GM19328 (cell line): ENCODE results near the gene AKR1B15.
"Not testable (repeated sequence)": the region's sequence is repeated elsewhere in the genome, so short reads cannot be mapped to it uniquely, and the experiment has no call there.

ENCODE experiments used
- ATAC-seq: cut with Tn5 transposase; IDR thresholded peaks from one replicate; pipeline ENCODE4 v1.9.1; 2021; ENCODE audit warnings: mild to moderate bottlenecking, moderate library complexity; ENCODE audit not compliant: unreplicated experiment

The AKR1B15 gene

GRCh38 chr7:134548877-134549276 lies at the start of gene AKR1B15:
TSS of gene AKR1B15 (plus strand) at chr7:134549110. CDS start at chr7:134564620, 15,510 bp downstream.
- peak; percentile 80 for ATAC-seq

- no peak for ATAC-seq
These were observed 48.5 kb upstream of the AKR1B15 start for GRCh38 chr7:134500406-134500805.

- no peak for ATAC-seq
These were observed 47.9 kb upstream of the AKR1B15 start for GRCh38 chr7:134500982-134501381.

DNA sequence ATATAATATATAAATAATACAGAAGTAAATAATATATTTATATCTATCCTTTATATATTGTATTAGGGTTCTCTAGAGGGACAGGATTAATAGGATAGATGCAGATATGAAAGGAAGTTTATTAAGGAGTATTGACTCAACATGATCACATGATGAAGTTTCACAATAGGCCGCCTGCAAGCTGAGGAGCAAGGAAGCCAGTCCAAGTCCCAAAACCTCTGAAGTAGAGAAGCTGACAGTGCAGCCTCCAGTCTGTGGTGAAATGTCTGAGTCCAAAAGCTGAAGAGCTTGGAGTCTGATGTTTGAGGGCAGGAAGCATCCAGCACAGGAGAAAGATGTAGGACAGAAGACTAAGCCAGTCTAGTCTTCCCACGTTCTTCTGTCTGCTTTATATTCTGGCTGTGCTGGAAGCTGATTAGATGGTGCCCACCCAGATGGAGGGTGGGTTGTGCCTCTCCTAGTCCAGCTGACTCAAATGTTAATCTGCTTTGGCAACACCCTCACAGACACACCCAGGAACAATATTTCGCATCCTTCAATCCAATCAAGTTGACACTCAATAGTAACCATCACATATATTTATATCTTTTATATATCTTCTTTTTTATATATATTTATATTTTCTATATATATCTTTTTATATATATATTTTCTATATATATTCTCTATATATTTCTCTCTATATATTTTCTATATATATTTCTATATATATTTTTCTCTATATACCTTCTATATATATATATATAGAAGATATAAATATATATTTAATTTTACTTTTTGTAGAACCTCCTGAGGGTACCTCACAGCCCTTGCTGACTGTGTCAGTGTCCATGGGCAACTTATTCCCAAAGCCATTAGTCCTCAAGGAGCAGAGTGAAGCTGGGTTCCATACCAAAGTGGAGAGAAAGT lies 46.2 kb upstream of the AKR1B15 start:
- no peak for ATAC-seq

DNA sequence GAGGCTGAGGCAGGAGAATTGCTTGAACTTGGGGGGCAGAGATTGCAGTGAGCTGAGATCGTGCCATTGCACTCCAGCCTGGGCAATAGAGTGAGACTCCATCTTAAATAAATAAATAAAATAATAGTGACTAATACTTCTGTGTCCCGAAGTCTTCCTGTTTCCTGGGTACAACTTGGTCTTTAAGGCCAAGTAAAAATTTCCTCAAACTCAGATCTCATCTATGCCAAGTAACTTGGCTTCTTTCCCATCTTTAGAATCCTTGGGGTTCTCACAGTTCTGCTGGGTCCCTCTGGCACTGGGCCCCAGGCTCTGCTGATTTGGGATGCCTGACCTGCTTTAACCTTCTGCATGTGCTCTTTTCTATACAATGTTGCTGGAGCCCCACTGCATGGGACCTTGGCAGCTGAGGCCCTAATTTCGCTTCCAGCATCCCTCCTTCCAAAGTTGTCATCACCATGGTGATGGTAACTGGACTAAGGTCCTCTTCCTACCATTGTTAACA lies 44.2 kb upstream of the AKR1B15 start:
- ATAC-seq, result no peak

DNA sequence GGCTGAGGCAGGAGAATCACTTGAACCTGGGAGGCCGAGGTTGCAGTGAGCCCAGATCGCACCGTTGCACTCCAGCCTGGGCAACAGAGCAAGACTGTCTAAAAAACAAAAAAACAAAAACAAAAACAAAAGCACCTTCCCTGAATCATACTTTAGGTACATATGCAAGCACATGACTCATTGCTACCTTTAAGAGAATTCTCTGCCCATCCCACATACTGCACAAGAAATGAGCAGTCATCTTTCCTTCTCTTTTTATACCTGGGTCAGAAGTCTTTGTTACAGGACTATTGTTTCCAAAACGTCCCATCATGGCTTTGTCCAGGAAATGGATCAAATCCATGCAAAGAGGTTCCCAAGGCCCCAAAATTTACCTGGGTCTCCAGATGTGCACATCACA lies 43.1 kb upstream of the AKR1B15 start:
- ATAC-seq, result no peak

DNA sequence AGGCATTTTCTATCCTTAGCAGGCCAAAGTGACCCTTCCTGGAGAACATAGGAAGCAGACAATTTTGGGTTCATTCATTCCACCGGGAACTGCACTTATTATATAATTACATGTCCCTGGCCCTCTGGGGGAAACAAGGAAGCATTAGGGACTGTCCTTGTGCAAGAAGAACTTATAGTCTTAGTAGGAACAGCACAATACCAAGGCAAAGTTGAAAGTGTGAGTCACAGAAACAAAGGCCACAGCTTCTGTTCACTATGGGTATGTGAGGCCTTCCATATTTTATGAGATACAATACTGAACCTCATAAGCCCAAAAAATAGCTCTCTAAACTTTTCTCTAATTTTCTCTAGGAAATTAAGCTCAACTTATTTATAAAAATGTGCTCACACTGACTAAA lies 39.9 kb upstream of the AKR1B15 start:
- ATAC-seq, result no peak

GRCh38 chr7:134510646-134511045 lies 38.3 kb upstream of the AKR1B15 start:
- ATAC-seq, result no peak

DNA sequence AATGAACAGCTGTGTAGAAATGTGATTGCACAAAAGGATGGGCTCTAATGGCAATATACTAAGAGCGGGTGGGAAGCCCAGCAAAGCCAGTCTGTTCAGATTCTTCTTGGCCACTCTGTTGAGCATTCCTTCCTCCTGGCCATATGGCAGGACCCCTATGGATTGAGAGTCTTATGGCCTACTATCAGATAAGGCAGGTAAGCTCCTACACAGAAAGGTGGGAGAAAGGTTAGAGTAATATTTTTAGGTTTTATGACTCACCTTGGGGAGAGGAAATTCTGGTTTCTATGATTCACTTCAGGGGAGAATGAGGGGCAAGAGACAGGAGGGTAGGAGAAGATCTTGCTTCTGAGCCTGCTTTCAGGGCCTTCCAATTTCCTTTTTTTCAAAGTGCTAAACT lies 36.6 kb upstream of the AKR1B15 start:
- ATAC-seq, result no peak

DNA sequence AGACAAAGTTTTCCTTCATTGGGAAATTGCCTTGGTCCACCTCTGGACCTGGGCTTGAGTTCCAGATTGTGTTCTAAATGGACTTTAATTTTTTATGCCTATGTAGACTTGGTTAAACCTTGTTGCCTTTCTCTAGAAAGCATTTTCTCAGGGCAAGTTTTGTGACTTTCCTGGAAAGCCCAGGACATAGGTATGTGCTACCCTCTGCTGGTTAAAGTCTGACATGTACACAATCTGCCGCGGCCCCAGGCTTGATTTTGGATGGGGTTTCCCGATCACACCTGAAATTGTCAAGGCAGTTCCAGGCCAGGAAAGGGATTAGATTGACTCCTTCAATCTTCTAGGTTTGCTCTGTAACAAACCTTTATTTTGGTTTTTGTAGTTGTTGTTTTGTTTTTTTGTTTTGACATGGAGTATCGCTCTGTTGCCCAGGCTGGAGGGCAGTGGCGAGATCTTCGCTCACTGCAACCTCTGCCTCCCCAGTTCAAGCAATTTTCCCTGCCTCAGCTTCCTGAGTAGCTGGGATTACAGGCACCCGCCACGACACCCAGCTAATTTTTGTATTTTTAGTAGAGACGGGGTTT lies 35.6 kb upstream of the AKR1B15 start:
- ATAC-seq, result no peak

- no peak for ATAC-seq
These were observed 34.8 kb upstream of the AKR1B15 start for GRCh38 chr7:134514106-134514505.

- no peak for ATAC-seq
These were observed 34.2 kb upstream of the AKR1B15 start for GRCh38 chr7:134514663-134515062.

- no peak for ATAC-seq
These were observed 33.1 kb upstream of the AKR1B15 start for GRCh38 chr7:134515569-134516468.

DNA sequence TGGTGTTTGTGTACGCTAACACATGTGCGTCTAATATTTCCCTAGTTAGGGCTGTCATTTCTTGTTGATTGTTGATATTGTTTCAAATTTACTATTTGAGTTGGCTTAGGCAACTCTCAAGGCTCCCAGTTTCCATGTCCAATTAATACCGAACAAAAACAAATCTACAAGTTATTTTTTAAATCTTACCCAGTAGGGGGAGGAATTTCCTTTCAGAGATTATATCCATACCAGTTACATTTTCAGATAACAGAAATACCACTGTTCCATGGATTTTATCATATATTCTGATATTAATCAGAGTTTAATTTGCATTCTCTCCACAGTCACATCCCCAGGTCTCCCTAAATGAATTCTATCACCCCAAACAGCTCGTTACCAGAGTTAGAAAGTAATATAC lies 28.8 kb upstream of the AKR1B15 start:
- ATAC-seq, result no peak

GRCh38 chr7:134522601-134523000 lies 26.3 kb upstream of the AKR1B15 start:
- ATAC-seq, result no peak

GRCh38 chr7:134525449-134525848 lies 23.5 kb upstream of the AKR1B15 start:
- ATAC-seq, result not testable (repeated sequence)

DNA sequence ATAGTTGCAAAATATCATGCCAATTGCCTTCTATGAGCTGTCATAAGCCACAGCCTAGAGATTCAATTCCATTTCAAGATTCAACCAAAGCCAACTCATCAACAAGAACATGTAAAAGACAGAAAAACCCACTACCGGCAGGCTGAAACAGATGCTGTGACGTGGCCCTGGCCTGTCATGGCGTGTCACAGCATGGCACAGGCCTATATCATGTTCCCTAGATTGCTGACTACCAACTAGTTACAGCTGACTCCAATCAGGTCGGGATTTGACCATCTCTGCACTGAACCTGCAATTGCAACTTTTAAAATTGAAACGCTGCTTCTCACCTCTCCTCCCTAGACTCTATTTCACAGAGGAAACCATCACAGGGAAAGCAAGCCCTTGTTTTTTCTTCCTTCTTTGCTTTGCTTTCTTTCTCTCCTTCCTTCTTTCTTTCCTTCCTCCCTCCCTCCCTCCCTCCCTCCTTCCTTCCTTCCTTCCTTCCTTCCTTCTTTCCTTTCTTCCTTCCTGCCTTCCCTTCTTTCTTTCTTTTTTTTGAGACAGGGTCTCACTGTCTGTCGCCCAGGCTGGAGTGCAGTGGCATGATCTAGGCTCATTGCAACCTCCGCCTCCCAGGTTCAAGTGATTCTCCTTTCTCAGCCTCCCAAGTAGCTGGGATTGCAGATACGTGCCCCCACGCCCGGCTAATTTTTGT lies 22.2 kb upstream of the AKR1B15 start:
- ATAC-seq, result not testable (repeated sequence)

GRCh38 chr7:134527979-134528371 lies 20.9 kb upstream of the AKR1B15 start:
- no peak for ATAC-seq

DNA sequence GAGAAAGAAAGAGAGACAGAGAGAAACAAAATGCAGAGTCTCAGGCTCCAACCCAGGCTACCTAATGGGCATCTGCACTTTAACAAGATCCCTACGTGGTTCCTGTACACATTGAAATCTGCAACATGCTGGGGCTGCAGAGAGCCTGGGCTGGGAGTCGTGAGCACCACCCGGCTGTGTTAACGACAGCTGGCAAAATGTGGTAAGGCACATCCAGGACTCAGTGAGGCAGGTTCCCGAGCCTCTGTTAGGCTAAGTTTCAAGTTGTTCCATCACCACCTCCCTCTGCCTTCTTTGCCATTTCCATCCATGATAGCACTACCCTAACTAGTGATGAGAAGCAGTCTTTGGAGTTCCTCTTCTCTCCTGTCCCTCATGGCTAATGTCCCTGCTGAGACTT lies 20.2 kb upstream of the AKR1B15 start:
- ATAC-seq, result no peak

- no peak for ATAC-seq
These were observed 18.4 kb upstream of the AKR1B15 start for GRCh38 chr7:134530460-134530859.
